Effector memory CD8-positive, alpha-beta T cell (primary cell): ENCODE results near the gene CNIH1.
A peak's percentile ranks its signal among the peaks of the same experiment; 100 is the strongest.
"Not testable (repeated sequence)": the region's sequence is repeated elsewhere in the genome, so short reads cannot be mapped to it uniquely, and the experiment has no call there.

ENCODE experiments used
- ATAC-seq: fragments of 150-1000 bp; cut with Tn5 transposase; replicated peaks from 2 replicates; pipeline ENCODE4 v1.10.0; 2021; ENCODE audit warnings: mild to moderate bottlenecking, moderate library complexity
- DNase-seq, 3 experiments: peaks; one replicate each; pipeline ENCODE4 v3.0.0; 2021
- H3K27ac Mint-ChIP-seq, 2 donors: one replicate each; pipeline ENCODE4 v1.8.0; 2022; ENCODE audit warnings: mild to moderate bottlenecking in 2 of 2, mixed read lengths in 2 of 2, moderate library complexity in 2 of 2
- H3K27me3 Mint-ChIP-seq, 2 donors: one replicate each; pipeline ENCODE4 v1.8.0; 2022; ENCODE audit warnings: mixed read lengths in 2 of 2
- H3K36me3 Mint-ChIP-seq: one replicate; pipeline ENCODE4 v1.8.0; 2022; ENCODE audit warnings: mild to moderate bottlenecking, moderate library complexity, mixed read lengths; ENCODE audit not compliant: insufficient read depth
- H3K4me1 Mint-ChIP-seq, 2 donors: one replicate each; pipeline ENCODE4 v1.8.0; 2022; ENCODE audit warnings: low read depth in 2 of 2, mixed read lengths in 2 of 2
- H3K4me3 Mint-ChIP-seq, 2 donors: one replicate each; pipeline ENCODE4 v1.8.0; 2022; ENCODE audit warnings: mild to moderate bottlenecking in 2 of 2, mixed read lengths in 2 of 2, moderate library complexity in 2 of 2
- H3K9me3 Mint-ChIP-seq, 2 donors: one replicate each; pipeline ENCODE4 v1.8.0; 2022; ENCODE audit warnings: mixed read lengths in 2 of 2

CNIH1 gene

GRCh38 chr14:54480830-54481562, 39.8 kb upstream of the CNIH1 start:
- no peaks in the 10 kb centered on the region for H3K27me3 Mint-ChIP-seq
- H3K27ac Mint-ChIP-seq = no peak overlapping the region
- peaks cover 20 to 39% of the 10 kb centered on the region in 2 donors for H3K4me1 Mint-ChIP-seq

DNA sequence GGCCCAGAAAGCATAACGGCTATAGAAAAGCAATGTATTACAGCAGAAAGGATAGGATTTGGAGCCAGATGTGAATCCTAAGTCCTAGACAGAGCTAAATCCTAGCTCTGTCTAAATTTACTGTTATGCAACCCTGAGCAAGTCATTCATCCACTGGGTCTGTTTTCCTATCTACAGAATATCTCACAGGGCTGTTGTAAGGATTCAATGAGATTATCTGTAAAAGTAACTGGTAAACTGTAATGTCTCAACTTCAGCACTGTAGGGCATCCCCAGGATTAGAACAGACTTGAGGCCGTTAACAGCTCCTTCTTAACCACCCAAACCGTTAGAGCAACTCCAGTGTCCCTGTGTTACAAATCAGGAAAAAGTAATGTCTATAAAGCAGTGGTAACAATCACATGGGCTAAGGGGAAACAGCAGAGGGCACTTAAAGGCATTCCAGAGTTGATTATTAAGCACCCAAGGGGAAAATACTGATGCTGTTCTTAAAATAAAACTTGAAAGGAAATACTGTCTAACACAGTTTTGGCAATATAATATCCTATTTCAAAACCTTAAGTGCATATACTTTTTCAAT, 37.6 kb upstream of the CNIH1 start:
- H3K4me3 Mint-ChIP-seq = no peak overlapping the region
- H3K27me3 Mint-ChIP-seq = no peaks in the 10 kb centered on the region
- H3K27ac Mint-ChIP-seq = peak overlapping the region in 1 of 2 donors; percentile 26
- H3K4me1 Mint-ChIP-seq = peaks cover under 1 to 20% of the 10 kb centered on the region in 2 donors
- ATAC-seq = no peak
- H3K36me3 Mint-ChIP-seq = peaks cover 51% of the 10 kb centered on the region
- H3K9me3 Mint-ChIP-seq = no peaks in the 10 kb centered on the region
- DNase-seq = no peak

More at GRCh38 chr14:54480830-54481562, 39.8 kb upstream of the CNIH1 start:
- ATAC-seq (no peak), DNase-seq (no peak)
- Mint-ChIP-seq H3K36me3 (peaks cover 41% of the 10 kb centered on the region), H3K9me3 (no peaks in the 10 kb centered on the region), H3K4me3 (no peak overlapping the region)

DNA sequence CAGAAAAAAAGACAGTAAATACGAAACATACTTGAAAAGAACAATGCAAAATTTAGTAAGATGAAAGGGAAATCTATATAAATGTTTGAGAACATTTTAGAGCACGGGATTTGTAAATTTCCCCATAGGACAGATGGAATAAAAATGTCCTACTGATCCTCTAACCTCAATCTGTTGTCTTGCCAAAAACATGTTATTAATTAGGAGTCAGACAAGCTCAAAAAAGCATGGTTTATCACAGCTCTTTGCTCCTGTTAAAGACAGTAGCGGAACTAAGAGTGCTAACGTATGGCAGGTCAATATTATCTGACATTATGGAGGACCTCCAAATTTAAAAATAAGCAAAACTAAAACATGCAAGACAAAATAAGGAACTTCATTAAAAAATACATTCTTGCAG, 34.7 kb upstream of the CNIH1 start:
- ATAC-seq (no peak), DNase-seq (no peak)
- Mint-ChIP-seq H3K4me3 (no peak overlapping the region), H3K4me1 (peaks cover 0 to 4% of the 10 kb centered on the region in 2 donors), H3K27me3 (no peaks in the 10 kb centered on the region), H3K9me3 (no peaks in the 10 kb centered on the region), H3K36me3 (peaks cover 31% of the 10 kb centered on the region), H3K27ac (no peak overlapping the region)

- peaks cover 0 to 4% of the 10 kb centered on the region in 2 donors for H3K4me1 Mint-ChIP-seq
- no peaks in the 10 kb centered on the region for H3K27me3 Mint-ChIP-seq
- no peak overlapping the region for H3K27ac Mint-ChIP-seq
- no peak overlapping the region for H3K4me3 Mint-ChIP-seq
- no peaks in the 10 kb centered on the region for H3K9me3 Mint-ChIP-seq
- H3K36me3 Mint-ChIP-seq = peaks cover 31% of the 10 kb centered on the region
- no peak for ATAC-seq
- no peak for DNase-seq
Measured at GRCh38 chr14:54475187-54475899, 34.2 kb upstream of the CNIH1 start.

GRCh38 chr14:54474232-54474793, 33.1 kb upstream of the CNIH1 start:
- Mint-ChIP-seq H3K4me1 (peaks cover 0 to 4% of the 10 kb centered on the region in 2 donors), H3K36me3 (peaks cover 24% of the 10 kb centered on the region), H3K9me3 (no peaks in the 10 kb centered on the region), H3K27me3 (no peaks in the 10 kb centered on the region), H3K4me3 (no peak overlapping the region), H3K27ac (no peak overlapping the region)
- ATAC-seq (no peak), DNase-seq (no peak)

- peaks cover 0 to 4% of the 10 kb centered on the region in 2 donors for H3K4me1 Mint-ChIP-seq
- H3K27me3 Mint-ChIP-seq = no peaks in the 10 kb centered on the region
- no peak for DNase-seq
- peaks cover 21% of the 10 kb centered on the region for H3K36me3 Mint-ChIP-seq
- H3K4me3 Mint-ChIP-seq = no peak overlapping the region
- ATAC-seq = no peak
- H3K9me3 Mint-ChIP-seq = peaks cover 5 to 8% of the 10 kb centered on the region in 2 donors
- H3K27ac Mint-ChIP-seq = peak overlapping the region in 1 of 2 donors; percentile 66
Measured at GRCh38 chr14:54472315-54472714, 31.1 kb upstream of the CNIH1 start.

DNA sequence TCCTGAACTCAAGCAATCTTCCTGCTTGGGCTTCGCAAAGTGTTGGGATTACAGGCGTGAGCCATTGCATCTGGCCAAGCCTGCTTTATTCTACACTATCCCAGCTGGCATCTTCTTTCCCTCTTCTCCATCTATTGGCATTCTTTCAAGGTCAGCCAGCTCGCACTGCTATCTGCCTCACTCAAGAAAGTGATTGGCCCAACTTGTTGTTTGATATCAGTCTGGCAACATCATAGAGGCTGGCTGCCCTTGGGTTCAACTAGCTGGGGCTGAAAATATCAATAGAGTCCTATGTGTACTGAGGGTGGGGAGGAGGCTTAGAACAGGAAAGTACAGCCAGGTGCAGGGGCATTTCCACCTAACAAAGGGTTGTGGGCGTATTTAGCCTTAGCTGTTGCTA, 30.5 kb upstream of the CNIH1 start:
- no peaks in the 10 kb centered on the region for H3K27me3 Mint-ChIP-seq
- H3K9me3 Mint-ChIP-seq = peaks cover 8 to 9% of the 10 kb centered on the region in 2 donors
- DNase-seq (no peak), ATAC-seq (no peak)
- peaks cover 15% of the 10 kb centered on the region for H3K36me3 Mint-ChIP-seq
- H3K27ac Mint-ChIP-seq = peak overlapping the region in 1 of 2 donors; percentile 66
- H3K4me1 Mint-ChIP-seq = peaks cover 0 to 4% of the 10 kb centered on the region in 2 donors
- no peak overlapping the region for H3K4me3 Mint-ChIP-seq

DNA sequence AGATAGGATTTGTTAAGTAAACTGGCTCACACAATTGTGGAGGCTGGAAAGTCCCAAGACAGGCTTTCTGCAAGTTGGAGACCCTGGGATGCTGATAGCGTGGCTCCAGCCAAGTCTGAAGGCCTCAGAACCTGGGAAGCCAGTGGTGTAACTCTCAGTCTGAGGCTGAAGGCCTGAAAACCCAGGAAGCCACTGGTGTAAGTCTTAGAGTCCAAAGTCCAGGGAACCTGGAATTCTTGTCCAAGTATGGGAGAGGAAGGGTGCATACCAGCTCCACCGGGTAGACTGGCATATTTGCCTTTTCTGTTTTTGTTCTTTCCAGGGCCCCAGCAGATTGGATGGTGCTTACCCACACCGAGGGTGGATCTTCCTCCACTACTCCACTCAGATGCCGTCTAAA, 29.5 kb upstream of the CNIH1 start:
- H3K4me3 Mint-ChIP-seq = no peak overlapping the region
- DNase-seq (no peak), ATAC-seq (no peak)
- no peaks in the 10 kb centered on the region for H3K4me1 Mint-ChIP-seq
- peaks cover 6% of the 10 kb centered on the region for H3K36me3 Mint-ChIP-seq
- no peaks in the 10 kb centered on the region for H3K27me3 Mint-ChIP-seq
- H3K9me3 Mint-ChIP-seq = peaks cover 8 to 9% of the 10 kb centered on the region in 2 donors
- H3K27ac Mint-ChIP-seq = no peak overlapping the region

DNA sequence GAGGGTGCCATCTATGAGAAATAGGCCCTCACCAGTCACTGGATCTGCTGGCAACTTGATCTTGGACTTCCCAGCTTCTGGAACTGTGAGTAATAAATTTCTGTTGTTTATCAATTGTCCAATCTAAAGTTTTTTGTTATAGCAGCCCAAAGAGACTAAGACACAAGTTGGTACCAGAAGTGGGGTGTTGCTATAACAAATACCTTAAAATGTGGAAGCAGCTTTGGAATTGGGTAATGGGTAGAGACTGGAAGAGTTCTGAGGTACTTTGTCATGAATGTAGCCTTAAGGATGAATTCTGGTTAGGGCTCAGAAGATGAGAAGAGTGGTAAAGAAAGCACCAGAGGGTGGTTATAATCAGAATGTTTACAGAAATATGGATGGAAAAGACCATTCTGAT, 26.1 kb upstream of the CNIH1 start:
- H3K9me3 Mint-ChIP-seq = peaks cover 8 to 9% of the 10 kb centered on the region in 2 donors
- H3K4me1 Mint-ChIP-seq = no peaks in the 10 kb centered on the region
- ATAC-seq (no peak), DNase-seq (no peak)
- H3K4me3 Mint-ChIP-seq = no peak overlapping the region
- no peaks in the 10 kb centered on the region for H3K36me3 Mint-ChIP-seq
- H3K27ac Mint-ChIP-seq = no peak overlapping the region
- H3K27me3 Mint-ChIP-seq = no peaks in the 10 kb centered on the region

DNA sequence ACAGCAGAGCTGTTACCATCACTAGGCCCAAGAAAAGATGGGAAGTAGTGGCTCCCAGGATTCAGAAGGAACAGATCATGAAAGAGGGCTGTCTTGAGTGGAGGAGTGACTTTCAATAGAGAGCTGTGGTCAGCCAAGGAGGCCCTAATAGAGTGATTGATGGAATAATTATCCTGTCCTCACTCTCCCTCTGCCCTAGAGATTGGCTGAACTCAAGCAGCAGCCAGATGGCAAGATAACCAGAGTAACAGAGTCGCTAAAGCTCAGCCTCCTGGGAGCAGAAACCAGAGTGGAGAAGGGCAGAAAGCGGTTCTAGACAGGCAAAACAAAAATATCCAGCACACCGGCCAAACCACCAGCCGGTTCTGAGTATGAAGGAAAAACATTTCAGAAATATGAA, 24.5 kb upstream of the CNIH1 start:
- Mint-ChIP-seq H3K4me1 (no peaks in the 10 kb centered on the region), H3K27ac (no peak overlapping the region)

DNA sequence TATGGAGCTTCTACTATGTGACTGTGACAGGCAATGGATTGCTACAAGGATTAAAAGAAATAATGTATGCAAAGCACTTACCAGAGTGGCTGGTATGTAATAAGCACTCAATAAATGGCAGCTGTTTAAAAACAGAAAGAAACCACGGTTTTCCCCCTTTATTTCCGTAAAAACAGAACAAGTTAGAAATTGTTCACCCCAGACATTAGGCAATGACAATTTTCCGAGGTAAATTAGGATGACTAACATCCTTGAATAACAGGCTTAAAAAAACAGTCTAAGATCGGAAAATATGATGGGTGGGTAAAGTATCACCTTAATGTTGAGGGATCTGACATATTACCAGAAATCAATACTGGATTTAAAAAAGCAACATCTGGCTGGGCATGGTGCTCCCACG, 20.9 kb upstream of the CNIH1 start:
- Mint-ChIP-seq H3K4me3 (no peak overlapping the region), H3K36me3 (peaks cover 3% of the 10 kb centered on the region), H3K27ac (no peak overlapping the region), H3K9me3 (peaks cover 4 to 10% of the 10 kb centered on the region in 2 donors), H3K27me3 (no peaks in the 10 kb centered on the region), H3K4me1 (no peaks in the 10 kb centered on the region)
- no peak for ATAC-seq
- no peak for DNase-seq

More for the DNA sequence above, 24.5 kb upstream of the CNIH1 start:
- DNase-seq (no peak), ATAC-seq (no peak)
- Mint-ChIP-seq H3K27me3 (no peaks in the 10 kb centered on the region), H3K4me3 (no peak overlapping the region), H3K9me3 (peaks cover 8 to 9% of the 10 kb centered on the region in 2 donors), H3K36me3 (no peaks in the 10 kb centered on the region)

DNA sequence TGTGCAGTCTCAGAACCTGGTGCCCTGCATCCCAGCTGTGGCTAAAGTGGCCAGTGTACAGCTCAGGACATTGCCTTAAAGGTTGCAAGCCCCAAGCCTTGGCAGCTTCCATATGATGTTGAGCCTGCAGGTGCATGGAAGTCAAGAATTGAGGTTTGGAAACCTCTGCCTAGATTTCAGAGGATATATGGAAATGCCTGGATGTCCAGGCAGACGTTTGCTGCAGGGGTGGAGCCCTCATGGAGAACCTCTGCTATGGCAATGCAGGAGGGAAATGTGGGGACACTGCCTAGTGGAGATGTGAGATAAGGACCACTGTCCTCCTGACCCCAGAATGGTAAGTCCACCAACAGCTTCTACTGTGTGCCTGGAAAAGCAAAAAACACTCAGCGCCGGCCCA, 17.9 kb upstream of the CNIH1 start:
- peaks cover 4 to 10% of the 10 kb centered on the region in 2 donors for H3K9me3 Mint-ChIP-seq

GRCh38 chr14:54458536-54458935, 17.4 kb upstream of the CNIH1 start:
- not testable (repeated sequence) for DNase-seq, H3K4me1 Mint-ChIP-seq, H3K9me3 Mint-ChIP-seq, H3K4me3 Mint-ChIP-seq, H3K27me3 Mint-ChIP-seq, H3K36me3 Mint-ChIP-seq, H3K27ac Mint-ChIP-seq, ATAC-seq

More for the DNA sequence above, 17.9 kb upstream of the CNIH1 start:
- H3K36me3 Mint-ChIP-seq = peaks cover 6% of the 10 kb centered on the region
- no peak overlapping the region for H3K4me3 Mint-ChIP-seq
- ATAC-seq = no peak
- DNase-seq = no peak
- no peak overlapping the region for H3K27ac Mint-ChIP-seq
- no peaks in the 10 kb centered on the region for H3K4me1 Mint-ChIP-seq
- no peaks in the 10 kb centered on the region for H3K27me3 Mint-ChIP-seq
